Spleen (tissue), 11 donors: ENCODE results near the gene PLEKHG1. TPM values are rescaled to one million over a fixed set of nuclear protein-coding genes. Genes with fewer than 3 reads are reported as not detected.

ENCODE experiments used
- DNase-seq: peaks from one replicate; pipeline ENCODE4 v3.0.0-alpha.2; 2020
- H3K27ac ChIP-seq, 8 donors: fragments of 200-600 bp; sonication (generic) in 7 of 8; 1 replicate in 4 of 8; 2 replicates in 4 of 8; pipeline versions ENCODE4 v1.5.0 to v1.8.0; 2016 to 2021; ENCODE audit warnings: inconsistent platforms in 4 of 8, mild to moderate bottlenecking in 4 of 8, moderate library complexity in 1 of 8
- H3K27me3 ChIP-seq, 7 donors: fragments of 200-600 bp; sonication (generic) in 6 of 7; replicated peaks in 1 of 7; 1 replicate in 4 of 7; 2 replicates in 3 of 7; pipeline versions ENCODE4 v1.5.0 to v1.8.0; 2016 to 2021; ENCODE audit warnings: inconsistent platforms in 3 of 7, mild to moderate bottlenecking in 1 of 7
- H3K36me3 ChIP-seq, 6 donors: fragments of 200-600 bp; sonication (generic) in 5 of 6; 1 replicate in 4 of 6; 2 replicates in 2 of 6; pipeline versions ENCODE4 v1.5.0 to v1.8.0; 2016 to 2021; ENCODE audit warnings: inconsistent platforms in 2 of 6
- H3K4me1 ChIP-seq, 6 donors: fragments of 200-600 bp; sonication (generic) in 5 of 6; 1 replicate in 3 of 6; 2 replicates in 3 of 6; pipeline versions ENCODE4 v1.5.0 to v1.8.0; 2016 to 2021; ENCODE audit warnings: inconsistent platforms in 3 of 6
- H3K4me3 ChIP-seq, 8 donors: fragments of 200-600 bp; sonication (generic) in 7 of 8; 1 replicate in 4 of 8; 2 replicates in 4 of 8; pipeline versions ENCODE4 v1.5.0 to v1.8.0; 2016 to 2021; ENCODE audit warnings: inconsistent platforms in 4 of 8, mild to moderate bottlenecking in 4 of 8, moderate library complexity in 2 of 8
- H3K9me3 ChIP-seq, 8 donors: fragments of 200-600 bp; sonication (generic) in 7 of 8; 1 replicate in 4 of 8; 2 replicates in 4 of 8; pipeline versions ENCODE4 v1.5.0 to v1.8.0; 2016 to 2021; ENCODE audit warnings: inconsistent platforms in 4 of 8
- CTCF ChIP-seq, 11 experiments: fragments of 200-600 bp in 7 of 11; fragments of 450-650 bp in 4 of 11; sonication (generic) in 4 of 11; IDR thresholded peaks in 8 of 11; conservative IDR thresholded peaks in 3 of 11; 1 replicate in 7 of 11; 2 replicates in 4 of 11; pipeline versions ENCODE4 v1.4.0 to v1.8.0; 2016 to 2021; ENCODE audit warnings: antibody characterized with exemption in 11 of 11, inconsistent platforms in 4 of 11, mild to moderate bottlenecking in 1 of 11
- POLR2A ChIP-seq, 3 donors: fragments of 450-650 bp; IDR thresholded peaks; one replicate each; pipeline ENCODE4 v1.5.1; 2017; ENCODE audit warnings: antibody characterized with exemption in 3 of 3, mild to moderate bottlenecking in 1 of 3
- POLR2AphosphoS5 ChIP-seq, 3 donors: sonication (generic); formaldehyde crosslinking; IDR thresholded peaks; one replicate each; pipeline ENCODE4 v1.5.1; 2017; ENCODE audit warnings: antibody characterized with exemption in 3 of 3
- WGBS, 5 donors: extraction: QIAGEN DNeasy Blood & Tissue Kit in 3 of 5; methylation state at CpG; one replicate each; pipeline versions ENCODE4 v1.1.5 to v1.1.7; 2013 to 2018; 5-methylcytosine and 5-hydroxymethylcytosine counted together
- intact Hi-C: fragments of 100-400 bp; cut with DNase I; formaldehyde crosslinking; loops from one replicate; pipeline ENCODE4 v1.15.0; 2023; ENCODE audit warnings: low total_unique reads
- polyA plus RNA-seq, 3 donors: library from polyadenylated mRNA; stranded (reverse); fragments of 200-250 nt; gene quantifications; one replicate each; pipeline ENCODE4 v1.2.1, GENCODE V29; 2013
- total RNA-seq, 7 donors: library from RNA; depleted of rRNA in 3 of 7; stranded (reverse); fragments of >200 nt in 3 of 7; fragmentation: NEBNext Ultra II Directional in 4 of 7; extraction: Animal tissue kit (Norgen Biotek cat#: 25700) in 4 of 7; gene quantifications; one replicate each; pipeline versions ENCODE4 v1.1.0 to v1.2.1, GENCODE V29; 2016 to 2021
- donor health status: healthy with polysubstance abuse.
- donor health status: DM: no; HTN: no; CAD: no; lungs with moderate emphysema.
- donor health status: DM: no; HTN: no; CAD: no.
- donor health status: Bipolar disorder and iron deficiency.
- donor health status: healthy.
- donor health status: DM: no; HTN: no; CAD: no.
- donor health status: DM: yes; HTN: yes; CAD: no.

Gene PLEKHG1
- total and polyA plus RNA-seq, 10 donors: 14.2 to 361 (median 161) TPM

- H3K4me3 ChIP-seq: peak overlapping the region in 7 of 8 donors; percentile 69 to 89 (median 75)
- peaks cover 12 to 80% (median 43%) of the 10 kb centered on the region in 6 donors for H3K4me1 ChIP-seq
- peak overlapping the region; percentile 90 to 99 (median 96) for H3K27ac ChIP-seq
- H3K27me3 ChIP-seq: peaks cover 0 to 46% (median 5%) of the 10 kb centered on the region in 7 donors
- no peaks in the 10 kb centered on the region for H3K9me3 ChIP-seq
- intact Hi-C loops: loop anchor here (10.0 kb wide), 1 partner anchor 187 kb away; no protein-coding TSS in a partner anchor
- DNase-seq: no peak
- TF ChIP-seq POLR2A (IDR thresholded peaks at IDR 0.05): no peak
- TF ChIP-seq CTCF (IDR thresholded peaks at IDR 0.05 in 8 of 11, conservative IDR thresholded peaks at IDR 0.05 in 3 of 11): no peak
- TF ChIP-seq POLR2AphosphoS5 (IDR thresholded peaks at IDR 0.05): no peak
- 64 to 77% (median 66%) methylated on average over 4 of the region's 4 CpGs for WGBS, 5 donors
- peaks cover 0 to 8% (median 0%) of the 10 kb centered on the region in 6 donors for H3K36me3 ChIP-seq
These were observed 1.8 kb downstream of the PLEKHG1 start for GRCh38 chr6:150601439-150601838.

GRCh38 chr6:150603176-150603575 lies 3.5 kb downstream of the PLEKHG1 start:
- DNase-seq: no peak
- Histone ChIP-seq H3K9me3 (no peaks in the 10 kb centered on the region), H3K4me3 (peak overlapping the region in 1 of 8 donors; percentile 2), H3K4me1 (peaks cover 17 to 82% (median 48%) of the 10 kb centered on the region in 6 donors), H3K36me3 (peaks cover 0 to 8% (median 0%) of the 10 kb centered on the region in 6 donors), H3K27me3 (peaks cover 0 to 38% (median 5%) of the 10 kb centered on the region in 7 donors), H3K27ac (peak overlapping the region in 2 of 8 donors; percentile 10 to 48)
- WGBS, 5 donors: 71 to 93% (median 84%) methylated on average over 4 of the region's 4 CpGs
- TF ChIP-seq CTCF (IDR thresholded peaks at IDR 0.05 in 8 of 11, conservative IDR thresholded peaks at IDR 0.05 in 3 of 11) (no peak), POLR2A (IDR thresholded peaks at IDR 0.05) (no peak), POLR2AphosphoS5 (IDR thresholded peaks at IDR 0.05) (no peak)
- intact Hi-C loops: loop anchor here (10.0 kb wide), 1 partner anchor 188 kb away; no protein-coding TSS in a partner anchor

- peaks cover 0 to 8% (median 0%) of the 10 kb centered on the region in 6 donors for H3K36me3 ChIP-seq
- peak overlapping the region in 1 of 8 donors; percentile 26 for H3K27ac ChIP-seq
- TF ChIP-seq POLR2AphosphoS5 (IDR thresholded peaks at IDR 0.05): no peak
- no peak for TF ChIP-seq CTCF (IDR thresholded peaks at IDR 0.05 in 8 of 11, conservative IDR thresholded peaks at IDR 0.05 in 3 of 11)
- no peak for TF ChIP-seq POLR2A (IDR thresholded peaks at IDR 0.05)
- peaks cover 11 to 82% (median 39%) of the 10 kb centered on the region in 6 donors for H3K4me1 ChIP-seq
- H3K4me3 ChIP-seq: no peak overlapping the region
- intact Hi-C loops: loop anchor here (10.0 kb wide), 1 partner anchor 190 kb away; no protein-coding TSS in a partner anchor
- 85 to 97% (median 87%) methylated on average over 6 of the region's 6 CpGs for WGBS, 5 donors
- DNase-seq: no peak
- no peaks in the 10 kb centered on the region for H3K9me3 ChIP-seq
- H3K27me3 ChIP-seq: peaks cover 0 to 26% (median 5%) of the 10 kb centered on the region in 7 donors
These were observed 4.8 kb downstream of the PLEKHG1 start for GRCh38 chr6:150604467-150604866.

GRCh38 chr6:150605333-150605732 lies 5.6 kb downstream of the PLEKHG1 start:
- TF ChIP-seq POLR2A (IDR thresholded peaks at IDR 0.05): no peak
- no peak for TF ChIP-seq POLR2AphosphoS5 (IDR thresholded peaks at IDR 0.05)
- TF ChIP-seq CTCF (IDR thresholded peaks at IDR 0.05 in 8 of 11, conservative IDR thresholded peaks at IDR 0.05 in 3 of 11): no peak
- WGBS, 5 donors: 88 to 96% (median 91%) methylated on average over 3 of the region's 3 CpGs

More at GRCh38 chr6:150605333-150605732, 5.6 kb downstream of the PLEKHG1 start:
- Histone ChIP-seq H3K4me3 (no peak overlapping the region), H3K27me3 (peaks cover 0 to 18% (median 2%) of the 10 kb centered on the region in 7 donors), H3K27ac (peak overlapping the region in 2 of 8 donors; percentile 21 to 58), H3K36me3 (peaks cover 0 to 16% (median 0%) of the 10 kb centered on the region in 6 donors), H3K4me1 (peaks cover 11 to 87% (median 35%) of the 10 kb centered on the region in 6 donors), H3K9me3 (no peaks in the 10 kb centered on the region)
- no peak for DNase-seq
- intact Hi-C loops: loop anchor here (10.0 kb wide), 1 partner anchor 191 kb away; no protein-coding TSS in a partner anchor
